H4 (cell line): ENCODE results near the gene LIPG. TPM values are rescaled to one million over a fixed set of nuclear protein-coding genes. Genes with fewer than 3 reads are reported as not detected.
"Not testable (repeated sequence)": the region's sequence is repeated elsewhere in the genome, so short reads cannot be mapped to it uniquely, and the experiment has no call there.

Experiments used
- DNase-seq: peaks from one replicate; pipeline ENCODE4 v3.0.0-alpha.2; 2015; ENCODE audit warnings: low spot score
- total RNA-seq: library from RNA; depleted of rRNA; stranded (reverse); fragments of >200 nt; shearing (Covaris generic); gene quantifications from 2 replicates; pipeline ENCODE4 v1.2.3, GENCODE V29; 2014

Gene LIPG
- total RNA-seq, 1 experiment from 2014 or later = 0.17 TPM

GRCh38 chr18:49573835-49574234 is 12.0 kb downstream of the LIPG start:
- DNase-seq = no peak

GRCh38 chr18:49579041-49579440 is 17.2 kb downstream of the LIPG start:
- not testable (repeated sequence) for DNase-seq

- DNase-seq = not testable (repeated sequence)
These were observed 17.7 kb downstream of the LIPG start for GRCh38 chr18:49579583-49579982.

GRCh38 chr18:49580279-49580678 is 18.4 kb downstream of the LIPG start:
- no peak for DNase-seq

GRCh38 chr18:49581371-49581770 is 19.5 kb downstream of the LIPG start:
- DNase-seq = no peak

GRCh38 chr18:49582579-49582978 is 20.7 kb downstream of the LIPG start:
- peak; percentile 91 for DNase-seq

- no peak for DNase-seq
These were observed 22.5 kb downstream of the LIPG start for GRCh38 chr18:49584394-49584793.

GRCh38 chr18:49584951-49585350 is 23.1 kb downstream of the LIPG start:
- not testable (repeated sequence) for DNase-seq

GRCh38 chr18:49585781-49586663 is 24.2 kb downstream of the LIPG start:
- no peak for DNase-seq

- no peak for DNase-seq
These were observed 26.3 kb downstream of the LIPG start for GRCh38 chr18:49588171-49588570.

- no peak for DNase-seq
These were observed 27.1 kb downstream of the LIPG start for GRCh38 chr18:49588971-49589370.

GRCh38 chr18:49590608-49591007 is 28.8 kb downstream of the LIPG start:
- DNase-seq = no peak

GRCh38 chr18:49591271-49591670 is 29.4 kb downstream of the LIPG start:
- no peak for DNase-seq

GRCh38 chr18:49591775-49592174 is 29.9 kb downstream of the LIPG start:
- no peak for DNase-seq

- no peak for DNase-seq
These were observed 34.8 kb downstream of the LIPG start for GRCh38 chr18:49596687-49597086.

GRCh38 chr18:49597157-49597931 is 35.5 kb downstream of the LIPG start:
- DNase-seq = peak; percentile 60

GRCh38 chr18:49601211-49601610 is 39.4 kb downstream of the LIPG start:
- DNase-seq = no peak

GRCh38 chr18:49608366-49609255 is 46.8 kb downstream of the LIPG start:
- no peak for DNase-seq

GRCh38 chr18:49609256-49610021 is 47.6 kb downstream of the LIPG start:
- DNase-seq = peak; percentile 25

GRCh38 chr18:49610022-49610445 is 48.2 kb downstream of the LIPG start:
- DNase-seq = no peak

- DNase-seq = no peak
These were observed 49.5 kb downstream of the LIPG start for GRCh38 chr18:49611316-49611715.
